Lung (tissue), 12 donors: ENCODE data around the gene ISM1. TPM values are rescaled to one million over a fixed set of nuclear protein-coding genes. Genes with fewer than 3 reads are reported as not detected.
A peak's percentile ranks its signal among the peaks of the same experiment; 100 is the strongest.

ENCODE experiments used
- ATAC-seq: fragments of 200-7000 bp; cut with Tn5 transposase; one replicate; pipeline ENCODE4 v1.9.1; 2020; ENCODE audit warnings: moderate number of reproducible peaks; ENCODE audit not compliant: insufficient read depth, low FRiP score
- DNase-seq, 3 donors: peaks; one replicate each; pipeline ENCODE4 v3.0.0-alpha.2; 2013 to 2017
- H3K27ac ChIP-seq, 2 donors: one replicate each; pipeline ENCODE4 v1.5.1; 2013; ENCODE audit warnings: mild to moderate bottlenecking in 2 of 2, moderate library complexity in 2 of 2, control low read depth in 1 of 2, inconsistent platforms in 1 of 2, low read depth in 1 of 2, low read length in 1 of 2
- H3K27me3 ChIP-seq, 3 donors: one replicate each; pipeline ENCODE4 v1.5.1; 2013; ENCODE audit warnings: low read length in 2 of 3; ENCODE audit not compliant: control insufficient read depth in 3 of 3, insufficient read depth in 3 of 3
- H3K36me3 ChIP-seq, 4 donors: one replicate each; pipeline ENCODE4 v1.5.1; 2013; ENCODE audit warnings: low read length in 4 of 4, mild to moderate bottlenecking in 1 of 4, moderate library complexity in 1 of 4; ENCODE audit not compliant: control insufficient read depth in 4 of 4, insufficient read depth in 4 of 4
- H3K4me1 ChIP-seq, 5 donors: one replicate each; pipeline ENCODE4 v1.5.1; 2013; ENCODE audit warnings: low read length in 5 of 5, mild to moderate bottlenecking in 2 of 5, moderate library complexity in 1 of 5; ENCODE audit not compliant: control insufficient read depth in 5 of 5, insufficient read depth in 5 of 5
- H3K4me3 ChIP-seq: one replicate; pipeline ENCODE4 v1.5.1; 2013; ENCODE audit warnings: mild to moderate bottlenecking, control low read depth, moderate library complexity
- H3K9ac ChIP-seq, 2 donors: one replicate each; pipeline ENCODE4 v1.5.1; 2013; ENCODE audit warnings: low read length in 2 of 2, control low read depth in 1 of 2; ENCODE audit not compliant: insufficient read depth in 1 of 2
- H3K9me3 ChIP-seq, 4 donors: one replicate each; pipeline ENCODE4 v1.5.1; 2013; ENCODE audit warnings: low read length in 3 of 4, mild to moderate bottlenecking in 1 of 4, moderate library complexity in 1 of 4; ENCODE audit not compliant: control insufficient read depth in 4 of 4, insufficient read depth in 3 of 4
- WGBS, 2 donors: extraction: QIAGEN DNeasy Blood & Tissue Kit; methylation state at CpG; one replicate each; pipeline ENCODE4 v1.1.7; 2013; 5-methylcytosine and 5-hydroxymethylcytosine counted together
- polyA plus RNA-seq, 2 donors: library from polyadenylated mRNA; stranded (reverse); fragments of 200-250 nt; gene quantifications; one replicate each; pipeline ENCODE4 v1.2.1, GENCODE V29; 2013
- total RNA-seq, 2 donors: library from RNA; depleted of rRNA in 1 of 2; stranded (reverse); fragments of >200 nt in 1 of 2; gene quantifications; one replicate each; pipeline ENCODE4 v1.2.1, GENCODE V29; 2014 to 2021
- TF ChIP-seq, protein P1 (sequence below): IDR thresholded peaks from 2 replicates; pipeline ENCODE4 v1.5.1; 2012; ENCODE audit warnings: mild to moderate bottlenecking; ENCODE audit errors: control extremely low read depth, extremely low read depth
- donor health status: control.
- donor health status: control.
- donor health status: Bipolar disorder and iron deficiency.
- donor health status: healthy.
- donor health status: DM: yes; HTN: yes; CAD: no.

ISM1 gene
- total and polyA plus RNA-seq, 4 donors, result 1.6 to 13.6 (median 2.9) TPM

DNA sequence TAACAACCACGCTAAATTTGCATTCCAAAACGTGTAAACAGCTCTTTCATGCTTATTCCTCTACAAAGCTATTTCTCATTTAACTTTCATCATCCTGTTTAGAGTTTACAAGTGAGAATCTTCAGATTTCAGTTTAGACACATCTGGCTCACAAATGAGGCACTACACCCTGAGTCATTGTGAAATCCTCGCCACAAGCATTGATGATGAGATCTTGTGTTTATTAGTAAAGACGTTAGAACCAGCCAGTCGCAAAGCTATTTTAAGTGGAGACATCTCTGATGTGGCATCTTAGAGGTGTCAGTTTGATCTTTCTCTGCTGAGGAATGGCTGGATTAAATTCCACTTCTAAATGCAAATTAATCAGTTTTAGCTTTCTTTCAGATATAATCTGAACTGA is 8.3 kb upstream of the ISM1 start:
- Histone ChIP-seq H3K27ac (no peak overlapping the region), H3K4me3 (no peak overlapping the region), H3K4me1 (no peaks in the 10 kb centered on the region), H3K36me3 (no peaks in the 10 kb centered on the region), H3K9me3 (no peaks in the 10 kb centered on the region), H3K9ac (no peak overlapping the region), H3K27me3 (peaks cover 0 to 33% (median 4%) of the 10 kb centered on the region in 3 donors)
- DNase-seq (peak in 2 of 3 donors; percentile 3 to 26), ATAC-seq (no peak)
- TF ChIP-seq, protein P1, sequence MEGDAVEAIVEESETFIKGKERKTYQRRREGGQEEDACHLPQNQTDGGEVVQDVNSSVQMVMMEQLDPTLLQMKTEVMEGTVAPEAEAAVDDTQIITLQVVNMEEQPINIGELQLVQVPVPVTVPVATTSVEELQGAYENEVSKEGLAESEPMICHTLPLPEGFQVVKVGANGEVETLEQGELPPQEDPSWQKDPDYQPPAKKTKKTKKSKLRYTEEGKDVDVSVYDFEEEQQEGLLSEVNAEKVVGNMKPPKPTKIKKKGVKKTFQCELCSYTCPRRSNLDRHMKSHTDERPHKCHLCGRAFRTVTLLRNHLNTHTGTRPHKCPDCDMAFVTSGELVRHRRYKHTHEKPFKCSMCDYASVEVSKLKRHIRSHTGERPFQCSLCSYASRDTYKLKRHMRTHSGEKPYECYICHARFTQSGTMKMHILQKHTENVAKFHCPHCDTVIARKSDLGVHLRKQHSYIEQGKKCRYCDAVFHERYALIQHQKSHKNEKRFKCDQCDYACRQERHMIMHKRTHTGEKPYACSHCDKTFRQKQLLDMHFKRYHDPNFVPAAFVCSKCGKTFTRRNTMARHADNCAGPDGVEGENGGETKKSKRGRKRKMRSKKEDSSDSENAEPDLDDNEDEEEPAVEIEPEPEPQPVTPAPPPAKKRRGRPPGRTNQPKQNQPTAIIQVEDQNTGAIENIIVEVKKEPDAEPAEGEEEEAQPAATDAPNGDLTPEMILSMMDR, result no peak
- WGBS, 2 donors, result 68 to 72% methylated on average over 5 of the region's 5 CpGs

DNA sequence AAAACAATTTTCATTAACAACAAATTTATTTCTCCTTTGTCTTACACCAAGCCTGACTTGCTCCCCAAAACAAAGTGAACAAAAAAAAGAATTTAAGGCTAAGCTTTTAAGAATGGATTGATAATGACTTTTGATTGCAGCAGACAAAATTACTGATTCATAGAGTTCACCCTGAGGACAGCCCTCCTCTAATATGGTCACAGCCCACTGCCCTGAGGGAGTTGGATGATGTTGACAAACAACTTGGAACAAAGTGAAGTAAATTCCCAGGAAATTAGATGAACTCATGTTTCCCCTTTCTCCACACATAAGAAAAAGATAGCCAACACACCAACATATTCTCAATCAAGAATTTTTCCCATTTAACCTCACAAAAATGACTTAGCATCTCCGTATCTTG is 7.7 kb upstream of the ISM1 start:
- H3K27me3 ChIP-seq, result peaks cover 0 to 39% (median 10%) of the 10 kb centered on the region in 3 donors
- no peak overlapping the region for H3K27ac ChIP-seq
- H3K9ac ChIP-seq, result no peak overlapping the region
- WGBS, 2 donors, result 93 to 94% methylated on average over 1 of the region's 1 CpG
- H3K9me3 ChIP-seq, result no peaks in the 10 kb centered on the region
- no peak overlapping the region for H3K4me3 ChIP-seq
- no peaks in the 10 kb centered on the region for H3K36me3 ChIP-seq
- DNase-seq, result no peak
- TF ChIP-seq, protein P1, result no peak
- H3K4me1 ChIP-seq, result no peaks in the 10 kb centered on the region
- no peak for ATAC-seq

DNA sequence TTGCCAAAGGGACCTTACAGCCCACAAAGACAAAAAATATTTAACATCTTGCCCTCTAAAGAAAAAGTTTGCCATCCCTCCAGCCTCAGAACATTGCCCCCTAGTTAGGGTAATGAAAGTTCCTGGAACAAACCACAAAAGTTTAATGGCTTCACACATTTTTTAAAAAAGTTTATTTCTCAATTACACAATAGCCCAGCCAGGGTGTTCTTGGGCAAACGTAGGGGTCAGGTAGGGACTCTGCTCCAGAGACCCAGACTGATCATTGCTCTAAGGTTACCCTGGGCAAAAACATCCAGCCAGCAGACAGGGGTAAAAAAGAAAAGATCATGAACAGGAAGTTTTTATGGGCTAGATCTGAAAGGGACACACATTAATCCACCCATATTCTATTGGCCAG is 4.5 kb upstream of the ISM1 start:
- H3K27me3 ChIP-seq, result peaks cover 0 to 64% (median 27%) of the 10 kb centered on the region in 3 donors
- 24 to 37% methylated on average over 1 of the region's 1 CpG for WGBS, 2 donors
- no peak for DNase-seq
- no peaks in the 10 kb centered on the region for H3K9me3 ChIP-seq
- no peaks in the 10 kb centered on the region for H3K36me3 ChIP-seq
- TF ChIP-seq, protein P1, result no peak
- no peak overlapping the region for H3K27ac ChIP-seq
- ATAC-seq, result no peak
- H3K4me3 ChIP-seq, result no peak overlapping the region
- no peak overlapping the region for H3K9ac ChIP-seq
- peaks cover 0 to 14% (median 7%) of the 10 kb centered on the region in 5 donors for H3K4me1 ChIP-seq
